ENCODE data around the gene FGF4.

Gene FGF4

GRCh38 chr11:69775163-69775755 is at the start of gene FGF4:
Gene FGF4, minus strand, starts transcription at chr11:69775341. Its CDS starts 257 bp downstream, at chr11:69775084.
- no peak for DNase-seq (ENCODE audit: low spot score)

GRCh38 chr11:69823641-69824265 is 48.6 kb upstream of the FGF4 start:
- DNase-seq (ENCODE audit: low spot score) = no peak

DNA sequence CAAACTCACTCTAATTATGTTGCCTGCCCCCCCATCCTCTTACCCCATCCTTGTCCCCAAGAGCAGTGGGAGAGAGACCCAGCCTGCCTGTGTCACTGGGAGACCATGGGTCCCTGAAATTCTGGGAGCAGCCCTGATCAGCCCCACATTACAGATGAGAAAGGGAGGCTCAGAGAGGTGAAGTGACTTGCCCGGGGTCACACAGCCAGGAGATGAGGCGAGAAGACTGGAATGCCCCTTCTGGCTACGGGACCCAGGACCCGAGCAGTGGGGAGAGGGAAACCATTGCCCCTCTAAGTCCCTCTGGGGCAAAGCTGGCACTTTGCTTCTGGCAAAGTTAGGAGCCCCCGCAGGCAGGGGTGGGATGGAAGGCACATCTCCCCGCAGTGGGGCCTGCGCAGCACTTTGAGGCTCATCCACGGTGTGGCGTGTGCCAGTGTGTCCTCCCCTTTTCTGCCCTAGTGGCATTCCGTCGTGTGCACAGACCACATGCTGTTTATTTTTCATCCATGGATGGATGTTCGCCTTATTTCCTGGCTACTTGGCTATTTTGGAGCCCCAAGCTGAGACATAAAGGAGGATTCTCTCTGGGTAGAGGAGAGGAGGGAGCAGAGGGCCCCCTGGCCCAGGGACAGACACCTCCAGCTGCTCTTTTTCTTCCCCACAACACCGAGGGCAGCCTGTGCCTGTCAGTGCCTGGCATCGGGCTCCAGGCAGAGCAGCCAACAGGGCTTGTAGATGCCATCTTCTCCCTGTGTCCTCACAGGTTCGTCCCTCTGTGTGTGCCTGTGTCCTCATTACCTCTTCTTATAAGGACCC is 47.7 kb upstream of the FGF4 start:
- no peak for DNase-seq (ENCODE audit: low spot score)

GRCh38 chr11:69821511-69822040 is 46.4 kb upstream of the FGF4 start:
- no peak for DNase-seq (ENCODE audit: low spot score)

DNA sequence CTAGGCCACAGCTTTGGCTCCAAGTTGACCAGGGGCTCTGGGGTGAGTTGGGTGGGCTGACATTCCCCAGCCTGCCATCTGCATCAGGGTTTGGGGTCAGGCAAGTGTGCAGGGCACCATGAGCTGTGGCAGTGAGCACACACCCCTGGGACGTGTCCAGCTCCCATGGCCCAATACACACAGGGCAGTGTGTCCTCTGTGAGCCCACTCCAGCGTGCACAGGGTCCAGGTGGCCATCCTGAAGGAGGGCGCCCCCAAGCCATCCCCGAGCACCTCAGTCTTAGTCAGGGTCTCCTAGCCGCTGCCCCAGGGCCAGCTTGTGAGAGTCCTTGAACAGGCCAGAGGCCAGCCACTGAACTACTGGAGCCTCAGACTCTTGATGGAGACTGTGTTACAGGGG is 45.3 kb upstream of the FGF4 start:
- DNase-seq (ENCODE audit: low spot score) = no peak

DNA sequence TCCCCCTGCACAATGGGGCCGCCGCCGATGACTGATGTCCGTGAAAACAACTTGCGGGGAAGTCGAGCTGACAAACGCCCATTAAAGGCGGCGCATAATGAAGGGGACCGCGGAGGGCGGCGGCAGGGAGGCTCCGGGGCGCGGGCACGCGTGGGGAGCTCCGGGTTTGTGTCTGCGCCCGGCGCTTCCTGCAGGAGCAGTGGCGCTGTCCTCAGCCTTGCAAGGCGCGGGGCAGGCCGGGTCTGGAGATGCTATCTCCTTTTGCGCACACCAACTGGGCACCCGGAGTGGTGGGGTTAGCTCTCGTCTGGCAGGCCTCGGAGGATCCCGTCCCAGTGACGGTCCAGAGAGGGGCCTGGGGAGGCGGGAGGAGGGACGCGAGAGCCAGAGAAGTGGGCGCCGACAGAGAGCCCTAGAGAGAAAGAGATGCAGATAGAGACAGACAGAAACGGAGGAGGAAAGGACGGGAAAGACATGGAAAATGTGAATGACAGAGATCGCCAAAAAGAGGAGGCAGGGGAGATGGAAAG is 44.5 kb upstream of the FGF4 start:
- no peak for DNase-seq (ENCODE audit: low spot score)

- peak; percentile 68 for DNase-seq (ENCODE audit: low spot score)
Observed at GRCh38 chr11:69818603-69819441, 43.7 kb upstream of the FGF4 start, which contains the start of gene FGF3. Gene FGF3, minus strand, starts transcription at chr11:69819416. Its CDS starts 483 bp downstream, at chr11:69818933.

GRCh38 chr11:69818231-69818602 is 43.1 kb upstream of the FGF4 start:
- peak; percentile 57 for DNase-seq (ENCODE audit: low spot score)

DNA sequence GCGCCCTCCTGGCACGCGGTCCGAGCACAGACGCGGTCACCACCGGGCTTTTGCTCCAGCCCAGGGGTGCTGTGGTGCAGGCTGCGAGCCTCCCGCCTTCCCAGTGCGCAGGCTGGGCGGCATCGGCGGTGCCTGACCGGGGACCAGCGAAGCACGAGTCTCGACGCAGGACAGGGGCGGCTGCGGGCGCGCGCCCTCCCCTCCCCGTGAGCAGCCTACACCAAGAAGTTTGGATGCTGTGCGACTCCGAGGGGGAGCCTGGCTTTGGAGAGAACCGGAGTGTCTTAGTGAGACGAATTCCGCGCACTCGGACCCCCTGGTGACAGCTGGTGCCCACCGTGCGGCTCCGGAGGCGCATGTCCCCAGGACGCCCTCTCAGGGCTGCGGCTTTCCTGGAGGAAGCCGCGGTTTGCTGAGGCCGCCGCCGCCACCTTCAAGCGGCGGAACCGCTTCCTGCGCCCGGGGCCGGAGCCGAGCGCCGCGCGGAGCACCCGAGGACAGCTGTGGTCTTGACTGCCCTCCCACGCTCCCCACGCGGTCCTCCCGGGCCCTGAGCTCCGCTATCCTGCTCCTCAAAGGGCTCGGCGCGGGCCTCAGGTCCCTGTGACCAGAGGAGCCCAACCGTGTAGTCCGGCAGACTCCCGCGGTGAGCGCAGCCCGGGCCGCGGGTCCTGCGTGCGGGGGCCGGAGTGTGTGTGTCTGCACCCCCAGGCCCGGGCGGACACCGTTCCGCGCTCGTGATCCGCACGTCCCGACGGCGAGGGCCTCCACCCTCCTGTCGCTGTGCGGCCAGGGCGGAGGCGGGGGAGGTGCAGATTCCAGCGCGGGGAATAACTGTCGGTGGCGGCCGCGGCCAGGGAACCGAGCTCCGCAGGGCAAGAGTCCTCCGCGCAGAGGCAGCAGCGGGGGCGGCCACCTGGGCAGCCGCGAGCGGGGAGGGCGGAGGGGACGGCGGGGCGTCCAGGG is 42.4 kb upstream of the FGF4 start:
- peak; percentile 89 for DNase-seq (ENCODE audit: low spot score)

DNA sequence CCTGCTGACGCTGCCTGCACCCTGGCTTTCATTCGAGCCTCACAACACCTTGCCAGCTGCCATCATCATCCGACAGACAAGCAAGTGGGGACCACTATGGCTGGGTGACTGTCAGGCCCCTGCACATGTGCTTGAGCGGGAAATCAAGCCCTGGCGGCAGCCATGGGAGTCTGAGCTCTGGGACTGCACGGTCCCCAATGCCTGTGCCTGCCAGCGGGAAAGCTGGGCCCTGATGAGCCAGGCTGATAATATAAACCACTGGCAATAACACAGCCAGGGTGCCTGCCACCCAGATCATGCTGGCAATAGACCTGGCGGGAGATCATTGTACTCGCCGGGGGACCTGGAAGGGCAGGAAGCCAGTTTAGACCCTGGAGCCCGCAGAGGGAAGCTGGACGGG is 41.5 kb upstream of the FGF4 start:
- no peak for DNase-seq (ENCODE audit: low spot score)

- DNase-seq (ENCODE audit: low spot score) = no peak
Observed at GRCh38 chr11:69815973-69816372, 40.8 kb upstream of the FGF4 start.

DNA sequence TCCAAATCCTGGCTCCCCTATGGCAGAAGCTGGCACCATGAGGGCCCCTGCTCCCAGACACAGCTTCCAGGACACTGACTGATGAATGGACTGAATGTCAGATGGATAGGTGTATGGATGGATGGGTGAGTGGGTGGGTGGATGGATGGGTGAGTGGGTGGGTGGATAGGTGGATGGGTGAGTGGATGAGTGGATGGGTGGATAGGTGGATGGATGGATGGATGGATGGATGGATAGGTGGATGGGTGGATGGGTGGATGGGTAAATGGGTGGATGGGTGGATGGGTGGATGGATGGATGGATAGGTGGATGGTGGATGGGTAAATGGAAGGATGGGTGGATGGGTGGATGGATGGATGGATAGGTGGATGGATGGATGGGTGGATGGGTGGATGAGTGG is 39.8 kb upstream of the FGF4 start:
- no peak for DNase-seq (ENCODE audit: low spot score)

DNA sequence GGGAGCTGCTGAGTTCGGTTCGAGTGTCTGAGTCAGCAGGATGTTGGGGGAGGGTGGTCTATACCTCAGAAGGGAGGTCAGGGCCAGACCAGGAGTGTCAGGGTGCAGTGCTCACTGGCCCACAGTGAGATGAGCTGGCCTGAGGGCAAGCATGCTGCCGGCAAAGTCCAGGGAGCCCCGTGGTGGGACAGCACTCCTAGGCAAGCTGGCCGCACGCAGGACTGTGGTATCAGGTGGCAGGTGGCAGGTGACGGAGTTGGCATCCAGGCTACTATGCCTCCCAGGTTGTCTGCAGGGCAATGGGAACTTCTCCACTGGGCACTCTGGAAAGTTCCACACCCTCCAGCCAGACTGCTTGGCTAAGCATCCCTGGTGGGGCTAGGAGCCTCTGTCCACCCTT is 39.3 kb upstream of the FGF4 start:
- DNase-seq (ENCODE audit: low spot score) = no peak

GRCh38 chr11:69813839-69814238 is 38.7 kb upstream of the FGF4 start:
- no peak for DNase-seq (ENCODE audit: low spot score)

GRCh38 chr11:69812946-69813345 is 37.8 kb upstream of the FGF4 start:
- DNase-seq (ENCODE audit: low spot score) = no peak

DNA sequence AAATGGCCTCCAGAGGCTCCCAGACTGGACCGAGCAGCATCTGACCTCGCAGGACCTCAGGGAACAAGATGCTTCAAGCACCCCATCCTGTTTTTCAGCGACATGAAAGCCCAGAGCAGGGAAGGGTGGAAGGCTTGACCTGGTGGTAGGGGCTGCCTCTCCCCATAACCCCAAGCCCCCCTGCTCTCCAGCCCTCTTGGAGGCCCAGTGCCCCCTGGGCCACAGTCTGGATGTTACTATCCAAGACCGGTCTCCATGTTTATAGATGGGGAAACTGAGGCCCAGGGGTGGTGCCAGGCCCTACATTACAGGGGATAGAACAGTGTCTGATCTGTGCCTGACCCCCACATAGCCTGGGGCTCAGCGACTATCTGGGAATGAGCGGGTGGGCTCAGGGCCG is 37.1 kb upstream of the FGF4 start:
- DNase-seq (ENCODE audit: low spot score) = no peak

- DNase-seq (ENCODE audit: low spot score) = no peak
Observed at GRCh38 chr11:69811431-69811830, 36.3 kb upstream of the FGF4 start.

- no peak for DNase-seq (ENCODE audit: low spot score)
Observed at GRCh38 chr11:69810289-69811118, 35.4 kb upstream of the FGF4 start.

- no peak for DNase-seq (ENCODE audit: low spot score)
Observed at GRCh38 chr11:69808667-69809086, 33.5 kb upstream of the FGF4 start.
